Left renal pelvis (tissue), 4 donors: ENCODE results near the gene PROB1. TPM values are rescaled to one million over a fixed set of nuclear protein-coding genes. Genes with fewer than 3 reads are reported as not detected.
A peak's percentile ranks its signal among the peaks of the same experiment; 100 is the strongest.

ENCODE experiments used
- DNase-seq, 4 donors: peaks; one replicate each; pipeline ENCODE4 v3.0.0-alpha.2; 2013; ENCODE audit warnings: low read depth in 4 of 4, low spot score in 3 of 4
- polyA plus RNA-seq, 4 donors: library from polyadenylated mRNA; unstranded; fragments of 120-200 nt; gene quantifications; one replicate each; pipeline ENCODE4 v1.2.1, GENCODE V29; 2013; ENCODE audit not compliant: insufficient read length in 4 of 4

The PROB1 gene
- polyA plus RNA-seq, 4 donors, result 0.56 to 2.8 (median 2.1) TPM

DNA sequence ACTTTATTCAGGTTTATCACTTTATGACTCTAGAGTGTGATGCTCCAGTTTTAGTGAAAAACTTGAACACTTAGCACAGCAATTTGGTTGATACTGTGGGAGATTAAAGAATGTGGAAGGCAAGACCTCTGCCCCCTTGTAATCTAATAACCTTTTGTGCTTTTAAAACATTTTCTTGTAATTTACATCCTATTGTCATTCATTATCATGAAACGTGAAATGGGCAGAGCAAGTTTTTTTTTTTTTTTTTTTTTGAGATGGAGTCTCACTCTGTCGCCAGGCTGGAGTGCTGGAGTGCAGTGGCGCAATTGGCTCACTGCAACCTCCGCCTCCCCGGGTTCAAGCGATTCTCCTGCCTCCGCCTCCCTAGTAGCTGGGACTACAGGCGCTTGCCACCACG, 51.4 kb downstream of the PROB1 start:
- DNase-seq, result no peak

DNA sequence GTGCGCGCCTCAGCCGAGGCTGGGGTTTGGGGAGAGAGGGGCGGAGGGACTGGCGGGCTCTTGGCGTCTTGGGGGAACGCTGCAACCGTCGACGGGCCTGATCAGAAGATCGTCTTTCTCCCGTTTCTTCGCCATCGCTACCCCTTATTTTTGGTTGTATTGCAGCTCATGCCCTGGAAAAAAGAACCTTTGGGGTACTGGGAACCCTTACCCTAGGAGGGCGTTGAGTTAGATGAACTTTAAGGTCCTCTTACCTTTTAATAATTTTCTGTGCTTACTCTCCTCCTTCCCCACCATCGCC, 52.5 kb downstream of the PROB1 start:
- no peak for DNase-seq

DNA sequence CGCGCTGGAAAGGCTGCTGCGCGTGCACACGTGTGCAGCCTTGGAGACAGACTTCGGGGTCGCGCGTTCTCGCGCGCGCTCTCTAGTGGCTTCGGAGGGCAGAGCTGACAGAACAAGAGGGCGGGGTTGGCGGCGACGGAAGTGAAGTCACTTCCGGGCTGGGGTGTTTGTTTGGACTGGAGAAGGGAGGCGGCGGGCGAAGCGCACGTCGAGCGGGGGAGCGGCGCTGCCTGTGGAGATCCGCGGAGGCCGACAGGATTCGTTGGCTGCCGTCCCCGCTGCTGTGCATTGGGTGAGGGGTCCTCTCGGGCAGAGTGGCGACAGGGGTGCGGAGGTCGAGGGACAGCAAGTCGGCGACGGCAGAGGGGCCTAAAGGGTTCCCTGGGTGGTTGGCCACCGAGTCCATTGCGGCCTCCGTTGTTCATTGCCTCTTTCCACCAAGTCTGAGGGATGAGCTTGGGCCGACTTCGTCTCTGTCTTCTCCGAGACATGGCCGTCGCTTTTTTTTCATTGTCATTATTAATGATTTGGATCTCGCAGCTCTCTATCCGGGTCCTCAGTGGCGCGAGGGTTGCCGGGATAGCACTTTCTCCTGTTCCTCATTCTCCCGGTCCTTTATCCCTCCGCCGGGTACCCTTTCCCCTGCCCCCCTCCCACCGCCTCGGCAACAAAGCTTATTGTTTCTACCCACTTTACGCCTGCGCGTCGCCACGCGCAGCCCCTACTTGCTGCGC, 53.0 kb downstream of the PROB1 start, which contains the start of gene PAIP2:
TSS of gene PAIP2 (plus strand) at position 166 of the 734 bp plus-strand sequence. CDS start 21,931 bp downstream, outside the sequence.
- DNase-seq, result peak; percentile 96 to 98 (median 97)

DNA sequence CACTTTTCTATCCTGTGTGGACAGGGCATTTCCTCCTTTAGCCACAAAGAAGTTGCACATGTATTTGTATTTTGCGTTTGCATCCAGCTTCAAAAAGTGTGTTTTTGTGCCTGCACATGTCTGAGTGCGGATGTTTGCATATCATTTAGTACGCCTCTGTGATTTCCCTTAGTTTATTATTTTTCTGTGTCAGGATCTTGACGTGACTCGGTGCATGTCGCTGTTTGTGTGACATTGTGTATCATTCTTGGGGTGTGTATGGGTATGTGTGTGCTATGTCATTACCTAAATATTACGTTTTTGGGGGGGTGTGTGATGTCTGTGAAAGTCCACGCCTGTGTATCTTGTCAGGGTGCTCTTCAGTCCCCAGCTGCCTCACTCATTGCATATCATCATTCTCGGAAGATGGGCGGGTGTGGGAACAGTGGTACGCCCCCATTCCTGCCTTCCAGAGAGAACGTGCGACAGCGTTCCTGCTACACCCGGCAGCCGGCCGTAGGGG, 53.7 kb downstream of the PROB1 start:
- DNase-seq, result no peak

Other genes starting within 250 kb of the PROB1 start
- gene SIL1, start 196.7 kb downstream of the PROB1 start, polyA plus RNA-seq, result 10 to 100 TPM; 47.9 to 58.9 (median 52.1) TPM
- 100 to 1,000 TPM; 547 to 863 (median 659) TPM for gene MATR3, start 101.4 kb downstream of the PROB1 start, polyA plus RNA-seq
- 100 to 1,000 TPM; 158 to 203 (median 186) TPM for gene PAIP2, start 53.2 kb downstream of the PROB1 start, polyA plus RNA-seq
- gene SLC23A1, start 11.8 kb downstream of the PROB1 start, polyA plus RNA-seq, result 10 to 100 TPM in 2 of 4 donors, 1 to 10 TPM in 2; 1.1 to 16.8 (median 11.9) TPM
- gene MZB1, start 5.2 kb downstream of the PROB1 start, polyA plus RNA-seq, result under 1 TPM; 0.22 to 0.90 (median 0.32) TPM
- 10 to 100 TPM in 2 of 4 donors, 1 to 10 TPM in 2; 2.7 to 14.4 (median 11.6) TPM for gene SPATA24, start 9.0 kb upstream of the PROB1 start, polyA plus RNA-seq
- 10 to 100 TPM; 24.0 to 35.0 (median 32.9) TPM for gene DNAJC18, start 44.4 kb upstream of the PROB1 start, polyA plus RNA-seq
- 10 to 100 TPM; 21.5 to 26.3 (median 23.4) TPM for gene ECSCR, start 67.6 kb upstream of the PROB1 start, polyA plus RNA-seq
- under 1 TPM in 2 of 4 donors, not detected in 2; 0.07 to 0.08 TPM for gene SMIM33, start 75.9 kb upstream of the PROB1 start, polyA plus RNA-seq
- 10 to 100 TPM; 29.6 to 65.9 (median 33.6) TPM for gene STING1, start 87.7 kb upstream of the PROB1 start, polyA plus RNA-seq
- 100 to 1,000 TPM; 144 to 207 (median 171) TPM for gene UBE2D2, start 166.2 kb upstream of the PROB1 start, polyA plus RNA-seq